Ishikawa (cell line): ENCODE results near the gene AIP.

Experiments
- CEBPB ChIP-seq: IDR thresholded peaks from 2 replicates; pipeline ENCODE4 v1.6.1; 2012
- CREB1 ChIP-seq: IDR thresholded peaks from 2 replicates; pipeline ENCODE4 v1.6.1; 2012; ENCODE audit warnings: low read depth
- EGR1 ChIP-seq: IDR thresholded peaks from 2 replicates; pipeline ENCODE4 v1.6.1; 2012
- EP300 ChIP-seq: IDR thresholded peaks from 2 replicates; pipeline ENCODE4 v1.6.1; 2012; ENCODE audit warnings: borderline replicate concordance
- FOXM1 ChIP-seq: IDR thresholded peaks from 2 replicates; pipeline ENCODE4 v1.6.1; 2012; ENCODE audit warnings: low read depth, borderline replicate concordance
- MAX ChIP-seq: IDR thresholded peaks from 2 replicates; pipeline ENCODE4 v1.6.1; 2012
- NFIC ChIP-seq: IDR thresholded peaks from 2 replicates; pipeline ENCODE4 v1.6.1; 2012
- RAD21 ChIP-seq: IDR thresholded peaks from 2 replicates; pipeline ENCODE4 v1.6.1; 2012; ENCODE audit warnings: low read depth
- TAF1 ChIP-seq: IDR thresholded peaks from 2 replicates; pipeline ENCODE4 v1.6.1; 2012; ENCODE audit warnings: low read depth, mild to moderate bottlenecking
- TCF12 ChIP-seq: IDR thresholded peaks from 2 replicates; pipeline ENCODE4 v1.6.1; 2012; ENCODE audit warnings: low read depth
- TEAD4 ChIP-seq: IDR thresholded peaks from 2 replicates; pipeline ENCODE4 v1.6.1; 2012
- YY1 ChIP-seq: IDR thresholded peaks from 2 replicates; pipeline ENCODE4 v1.6.1; 2012; ENCODE audit warnings: low read depth
- ZBTB7A ChIP-seq: IDR thresholded peaks from 2 replicates; pipeline ENCODE4 v1.6.1; 2012; ENCODE audit warnings: low read depth
- TF ChIP-seq, protein P1 (sequence below): IDR thresholded peaks from 2 replicates; pipeline ENCODE4 v1.6.1; 2012; ENCODE audit warnings: low read depth, mild to moderate bottlenecking
- TF ChIP-seq, protein P2 (sequence below): IDR thresholded peaks from 2 replicates; pipeline ENCODE4 v1.6.1; 2012

AIP gene

GRCh38 chr11:67538823-67539505 lies 56.1 kb downstream of the AIP start:
- TF ChIP-seq EGR1 (no peak), FOXM1 (no peak), RAD21 (no peak), TAF1 (no peak), NFIC (no peak), TEAD4 (no peak), CREB1 (no peak), ZBTB7A (no peak), YY1 (no peak), CEBPB (no peak), MAX (no peak), TCF12 (no peak), EP300 (no peak)
- TF ChIP-seq, protein P1, sequence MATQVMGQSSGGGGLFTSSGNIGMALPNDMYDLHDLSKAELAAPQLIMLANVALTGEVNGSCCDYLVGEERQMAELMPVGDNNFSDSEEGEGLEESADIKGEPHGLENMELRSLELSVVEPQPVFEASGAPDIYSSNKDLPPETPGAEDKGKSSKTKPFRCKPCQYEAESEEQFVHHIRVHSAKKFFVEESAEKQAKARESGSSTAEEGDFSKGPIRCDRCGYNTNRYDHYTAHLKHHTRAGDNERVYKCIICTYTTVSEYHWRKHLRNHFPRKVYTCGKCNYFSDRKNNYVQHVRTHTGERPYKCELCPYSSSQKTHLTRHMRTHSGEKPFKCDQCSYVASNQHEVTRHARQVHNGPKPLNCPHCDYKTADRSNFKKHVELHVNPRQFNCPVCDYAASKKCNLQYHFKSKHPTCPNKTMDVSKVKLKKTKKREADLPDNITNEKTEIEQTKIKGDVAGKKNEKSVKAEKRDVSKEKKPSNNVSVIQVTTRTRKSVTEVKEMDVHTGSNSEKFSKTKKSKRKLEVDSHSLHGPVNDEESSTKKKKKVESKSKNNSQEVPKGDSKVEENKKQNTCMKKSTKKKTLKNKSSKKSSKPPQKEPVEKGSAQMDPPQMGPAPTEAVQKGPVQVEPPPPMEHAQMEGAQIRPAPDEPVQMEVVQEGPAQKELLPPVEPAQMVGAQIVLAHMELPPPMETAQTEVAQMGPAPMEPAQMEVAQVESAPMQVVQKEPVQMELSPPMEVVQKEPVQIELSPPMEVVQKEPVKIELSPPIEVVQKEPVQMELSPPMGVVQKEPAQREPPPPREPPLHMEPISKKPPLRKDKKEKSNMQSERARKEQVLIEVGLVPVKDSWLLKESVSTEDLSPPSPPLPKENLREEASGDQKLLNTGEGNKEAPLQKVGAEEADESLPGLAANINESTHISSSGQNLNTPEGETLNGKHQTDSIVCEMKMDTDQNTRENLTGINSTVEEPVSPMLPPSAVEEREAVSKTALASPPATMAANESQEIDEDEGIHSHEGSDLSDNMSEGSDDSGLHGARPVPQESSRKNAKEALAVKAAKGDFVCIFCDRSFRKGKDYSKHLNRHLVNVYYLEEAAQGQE = no peak
- TF ChIP-seq, protein P2, sequence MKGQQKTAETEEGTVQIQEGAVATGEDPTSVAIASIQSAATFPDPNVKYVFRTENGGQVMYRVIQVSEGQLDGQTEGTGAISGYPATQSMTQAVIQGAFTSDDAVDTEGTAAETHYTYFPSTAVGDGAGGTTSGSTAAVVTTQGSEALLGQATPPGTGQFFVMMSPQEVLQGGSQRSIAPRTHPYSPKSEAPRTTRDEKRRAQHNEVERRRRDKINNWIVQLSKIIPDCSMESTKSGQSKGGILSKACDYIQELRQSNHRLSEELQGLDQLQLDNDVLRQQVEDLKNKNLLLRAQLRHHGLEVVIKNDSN = no peak

DNA sequence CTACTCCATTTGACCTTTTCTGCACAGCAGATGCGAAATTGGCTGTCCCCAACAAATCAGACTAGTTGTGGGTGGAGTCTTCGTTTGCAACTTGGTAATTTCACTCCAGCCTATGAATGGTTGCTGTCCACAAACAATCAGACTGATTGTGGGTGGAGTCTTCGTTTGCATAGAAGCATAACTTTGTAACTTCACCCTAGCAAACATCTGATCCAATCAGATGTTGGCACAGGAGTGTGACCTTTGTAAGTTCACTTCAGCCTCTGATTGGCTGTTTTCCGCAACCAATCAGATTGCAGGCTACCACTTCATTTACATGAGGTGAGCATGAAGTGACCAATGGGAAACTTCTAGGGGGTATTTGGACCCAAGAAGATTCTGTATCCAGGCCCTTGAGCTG lies 56.7 kb downstream of the AIP start:
- no peak for TF ChIP-seq MAX
- TF ChIP-seq TCF12 = no peak
- TF ChIP-seq EP300 = no peak
- TF ChIP-seq RAD21 = no peak
- no peak for TF ChIP-seq FOXM1
- no peak for TF ChIP-seq YY1
- TF ChIP-seq, protein P2 = no peak
- TF ChIP-seq TEAD4 = no peak
- no peak for TF ChIP-seq EGR1
- TF ChIP-seq ZBTB7A = no peak
